K562 treated with DMSO at 1 percent for 4 hours (cell line): ENCODE measurements around the gene GNE. TPM values are rescaled to one million over a fixed set of nuclear protein-coding genes. Genes with fewer than 3 reads are reported as not detected.

ENCODE experiments used
- total RNA-seq: library from RNA; unstranded; fragments of 300-600 nt; gene quantifications from 2 replicates; pipeline ENCODE4 v1.2.3, GENCODE V29; 2022; ENCODE audit not compliant: insufficient read depth

Gene GNE
- 8.0 and 8.6 TPM in 2 replicates for total RNA-seq

GRCh38 chr9:36258208-36258995 is at the start of gene GNE:
Gene GNE, minus strand, starts transcription at chr9:36258448. Its CDS starts 9,093 bp downstream, at chr9:36249355.

GRCh38 chr9:36190388-36191289 is 67.6 kb downstream of the GNE start, which contains the start of gene CLTA:
Gene CLTA, plus strand, starts transcription at chr9:36190921. Its CDS starts 136 bp downstream, at chr9:36191057.

GRCh38 chr9:36169166-36169565 is 89.1 kb downstream of the GNE start, which contains the start of gene CCIN:
Gene CCIN, plus strand, starts transcription at chr9:36169388. Its CDS starts 115 bp downstream, at chr9:36169503.

Other genes starting within 250 kb of the GNE start
- not detected in 2 replicates for gene RECK, start 221.5 kb downstream of the GNE start, total RNA-seq
- 2.3 and 3.8 TPM in 2 replicates for gene GLIPR2, start 121.7 kb downstream of the GNE start, total RNA-seq
- not detected in 2 replicates for gene CCIN, start 89.1 kb downstream of the GNE start, total RNA-seq
- gene CLTA, start 67.5 kb downstream of the GNE start, total RNA-seq, result 309 and 316 TPM in 2 replicates
- 6.7 and 8.4 TPM in 2 replicates for gene RNF38, start 141.8 kb upstream of the GNE start, total RNA-seq